Astrocyte (in vitro differentiated cells and primary cell): Measurements from ENCODE around the gene NTM.

Experiments used
- CTCF ChIP-seq: IDR thresholded peaks from 2 replicates; pipeline ENCODE4 v1.5.1; 2011; ENCODE audit warnings: low read depth, mild to moderate bottlenecking, inconsistent platforms, low read length, moderate library complexity; ENCODE audit not compliant: insufficient read depth
- EZH2 ChIP-seq: IDR thresholded peaks from 2 replicates; pipeline ENCODE4 v1.6.1; 2012; ENCODE audit warnings: mild to moderate bottlenecking, low read length, inconsistent platforms; ENCODE audit not compliant: insufficient read depth

DNA sequence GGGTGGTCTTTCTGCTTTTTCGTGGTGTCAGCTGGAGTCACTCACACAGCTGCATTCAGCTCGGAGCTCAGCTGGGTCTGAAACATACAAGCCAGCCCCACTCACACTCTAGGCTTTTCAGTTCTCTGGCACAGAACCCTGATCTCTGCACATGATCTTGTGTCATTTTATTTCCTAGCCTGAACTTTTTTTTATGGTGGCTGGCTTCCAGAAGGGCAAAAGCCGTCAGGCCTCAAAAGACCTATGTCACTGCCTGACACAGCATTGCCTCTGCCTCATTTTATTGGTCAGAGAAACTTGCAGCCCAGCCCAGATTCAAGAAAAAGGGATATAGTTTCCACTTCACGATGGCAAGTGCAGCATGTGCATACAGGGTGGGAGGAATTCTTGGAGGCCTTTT, 117.8 kb downstream of the NTM start:
- TF ChIP-seq CTCF = no peak
- no peak for TF ChIP-seq EZH2
